Stimulated activated CD4-positive, alpha-beta T cell treated with anti-CD3 and anti-CD28 coated beads, Interleukin-2, amount 100 ng/mL, for 4 hours (primary cell): ENCODE data around the gene ARVCF.

Source experiments
- DNase-seq: peaks from one replicate; pipeline ENCODE4 v3.0.0-alpha.2; 2020; ENCODE audit warnings: low read depth

Gene ARVCF

GRCh38 chr22:20029550-20030225, 13.1 kb upstream of the ARVCF start:
- no peak for DNase-seq

GRCh38 chr22:20028855-20029549, 12.4 kb upstream of the ARVCF start:
- DNase-seq: no peak

- DNase-seq: no peak
Measured at GRCh38 chr22:20027966-20028854, 11.6 kb upstream of the ARVCF start.

GRCh38 chr22:20026996-20027601, 10.5 kb upstream of the ARVCF start:
- DNase-seq: no peak

GRCh38 chr22:20026204-20026908, 9.7 kb upstream of the ARVCF start:
- DNase-seq: no peak

- DNase-seq: no peak
Measured at GRCh38 chr22:20025401-20026203, 9.0 kb upstream of the ARVCF start.

- no peak for DNase-seq
Measured at GRCh38 chr22:20024650-20025397, 8.2 kb upstream of the ARVCF start.

- no peak for DNase-seq
Measured at GRCh38 chr22:20024225-20024624, 7.6 kb upstream of the ARVCF start.

- no peak for DNase-seq
Measured at GRCh38 chr22:20022978-20023613, 6.5 kb upstream of the ARVCF start.

GRCh38 chr22:20022231-20022977, 5.8 kb upstream of the ARVCF start:
- DNase-seq: no peak

- DNase-seq: no peak
Measured at GRCh38 chr22:20021196-20022181, 4.9 kb upstream of the ARVCF start.

GRCh38 chr22:20020533-20021195, 4.0 kb upstream of the ARVCF start, which contains the start of gene TANGO2:
TANGO2 (plus strand) TSS chr22:20021110; CDS start chr22:20036799, 15,689 bp downstream.
- peak; percentile 90 for DNase-seq

- DNase-seq: no peak
Measured at GRCh38 chr22:20019661-20020532, 3.3 kb upstream of the ARVCF start.

GRCh38 chr22:20018001-20018400, 1.4 kb upstream of the ARVCF start:
- DNase-seq: no peak

- DNase-seq: no peak
Measured at GRCh38 chr22:20017622-20017958, 967 bp upstream of the ARVCF start.
